Amniotic stem cell (primary cell): ENCODE measurements around the gene PKM.

Source experiments
- DNase-seq: peaks from one replicate; lab custom pipeline; 2025; lab: John Stamatoyannopoulos, UW

The PKM gene

DNA sequence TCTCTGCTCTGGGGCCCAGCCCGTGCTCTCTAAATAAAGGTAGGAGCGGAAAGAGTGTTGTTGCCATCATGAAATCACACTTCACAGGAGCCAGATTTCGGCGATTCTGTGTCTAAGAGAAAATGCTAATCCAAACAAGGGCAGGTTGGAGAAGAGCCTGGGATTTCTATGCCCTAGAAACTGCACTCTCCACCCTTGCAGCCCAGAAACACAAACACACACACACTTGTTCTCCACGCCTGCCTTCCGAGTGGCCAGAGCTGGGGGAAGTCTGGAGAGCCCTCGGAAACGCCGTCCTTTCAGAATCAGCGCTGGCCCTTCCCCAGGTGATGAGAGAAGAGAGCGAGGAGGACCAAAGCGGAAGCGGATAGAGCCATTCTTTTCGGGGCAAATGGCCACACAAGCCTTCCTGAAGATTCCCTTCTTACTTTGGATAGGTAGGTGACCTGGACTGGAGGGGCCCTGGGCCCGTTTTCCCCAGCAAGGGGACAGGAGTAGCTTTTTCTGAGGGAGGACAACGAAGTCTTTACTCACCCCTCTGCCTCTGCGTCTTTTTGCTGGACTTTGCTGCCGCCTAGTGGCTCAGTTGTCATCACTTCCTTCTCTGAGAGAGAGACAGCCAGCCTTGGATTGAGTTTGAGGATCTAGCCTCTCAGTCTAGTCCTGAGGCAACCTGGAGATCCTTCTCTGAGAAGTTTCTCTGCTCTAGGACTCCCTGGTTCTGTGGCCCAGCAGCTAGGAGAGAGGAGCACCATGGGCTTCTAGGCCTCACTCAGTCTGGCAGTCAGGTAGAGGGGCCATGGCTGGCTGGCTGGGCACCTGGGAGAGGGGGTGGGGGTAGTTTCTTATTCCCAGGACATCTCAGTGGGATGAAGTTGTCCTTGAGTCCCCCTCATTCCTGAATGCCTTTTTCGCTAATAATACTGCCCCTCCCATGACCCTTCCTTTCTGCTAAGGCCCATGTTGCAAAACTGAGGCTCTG lies 75.1 kb downstream of the PKM start:
- peak; percentile 71 for DNase-seq

DNA sequence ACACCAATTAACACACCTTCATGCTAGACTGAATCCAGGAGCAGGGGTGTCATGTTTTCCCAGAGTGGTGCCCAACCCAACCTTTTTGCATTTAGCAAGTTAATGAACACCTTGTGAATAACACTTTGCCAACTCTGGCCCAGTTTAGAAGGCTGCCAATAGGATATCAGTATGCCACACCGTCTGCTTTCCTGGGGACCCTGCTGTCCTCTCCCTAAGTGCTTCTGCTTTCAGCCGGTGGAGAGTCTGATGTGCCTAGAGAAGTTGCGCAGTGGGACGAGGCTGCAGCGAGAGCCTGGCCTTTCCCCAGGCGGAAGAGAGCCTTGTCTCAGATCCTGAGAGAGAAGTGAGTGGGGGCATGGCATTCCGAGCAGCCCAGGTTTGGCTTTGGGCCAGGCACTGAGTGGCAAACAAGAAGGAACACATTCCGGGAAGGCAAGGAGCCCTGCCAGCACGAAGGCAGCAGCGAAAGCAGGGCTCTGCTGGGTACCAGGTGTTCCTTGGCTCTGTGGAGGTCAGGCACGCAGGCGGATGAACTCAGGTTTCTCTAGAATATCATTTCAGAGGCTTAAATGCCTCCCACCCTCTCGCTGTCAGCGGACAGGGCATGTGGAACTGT lies 75.9 kb downstream of the PKM start:
- DNase-seq, result no peak

DNA sequence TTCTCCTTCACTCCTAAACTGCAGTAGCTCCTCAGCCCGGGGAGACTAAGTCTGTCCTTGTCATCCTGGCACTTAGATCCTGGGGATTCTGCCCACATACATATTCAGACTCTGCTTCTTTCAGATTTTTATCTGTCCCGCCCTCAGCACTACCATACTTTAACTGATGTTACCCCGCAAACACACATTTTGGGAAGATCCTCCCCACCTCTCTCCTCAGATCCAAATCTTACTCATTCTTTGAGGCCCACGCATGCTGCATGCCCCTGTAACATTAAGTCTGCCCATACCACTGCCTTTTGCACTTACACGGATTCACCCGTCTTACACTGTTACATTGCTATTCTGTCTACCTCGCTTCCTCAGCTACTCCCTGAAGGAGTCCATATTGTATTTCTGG lies 76.7 kb downstream of the PKM start:
- DNase-seq, result no peak

DNA sequence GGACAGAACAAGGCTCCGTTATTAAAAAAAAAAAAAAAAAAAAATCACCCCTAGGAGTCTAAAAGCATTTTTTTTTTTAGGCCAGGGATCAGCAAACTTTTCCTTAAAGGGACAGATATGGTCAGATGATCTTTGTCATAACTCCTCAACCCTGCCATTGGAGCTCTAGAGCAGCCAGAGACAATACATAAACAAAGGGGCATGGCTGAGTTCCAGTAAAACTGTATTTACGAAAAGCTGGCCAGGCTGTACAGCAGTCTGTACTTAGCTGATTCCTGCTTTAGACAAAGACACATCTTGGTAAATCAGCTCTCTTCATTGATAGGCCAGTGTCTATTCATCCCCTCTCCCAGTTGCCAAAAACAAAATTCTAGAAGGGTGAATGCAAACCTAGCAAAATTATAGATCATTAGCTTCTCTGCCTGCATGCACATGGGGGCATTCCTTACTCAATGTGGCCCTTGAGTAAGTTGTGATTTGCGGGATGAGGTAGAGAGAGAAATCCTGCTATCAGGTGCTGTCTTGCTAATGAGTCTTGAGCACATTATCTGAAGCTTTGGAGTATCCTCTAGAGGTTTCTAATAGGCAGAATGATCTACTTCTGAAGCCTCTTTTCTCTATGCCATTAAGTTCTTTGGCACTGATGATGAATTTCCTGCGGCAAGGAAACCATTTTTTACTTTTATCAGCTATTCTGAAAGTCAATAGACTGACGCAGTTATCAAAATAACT lies 77.6 kb downstream of the PKM start:
- no peak for DNase-seq
